ENCODE results near the gene AMPH.

AMPH gene

DNA sequence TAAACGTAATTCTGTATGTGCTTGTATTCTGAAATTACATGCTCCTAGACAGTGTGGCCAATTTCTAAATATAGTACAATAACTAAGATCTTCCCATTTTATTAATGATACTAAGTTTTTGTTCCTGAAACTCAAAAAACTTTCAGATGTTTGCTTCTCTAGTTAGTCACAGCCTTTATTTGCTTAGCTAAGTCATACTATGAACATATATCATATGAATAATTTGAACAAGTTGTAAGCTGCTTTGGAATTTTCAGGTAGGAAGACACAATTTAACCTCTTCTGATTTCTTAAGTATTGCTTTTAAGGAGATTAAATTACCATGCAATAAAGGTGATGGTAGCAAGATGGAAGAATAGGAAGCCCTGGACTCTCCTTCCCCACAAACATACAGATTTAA is 148.7 kb downstream of the AMPH start:
- Mint-ChIP-seq H3K36me3 (ENCODE audit: low read depth) (no peaks in the 10 kb centered on the region), H3K4me1 (ENCODE audit: low read depth) (no peaks in the 10 kb centered on the region), H3K4me3 (no peak overlapping the region), H3K27me3 (ENCODE audit: low read depth) (peaks cover 34% of the 10 kb centered on the region), H3K9me3 (no peaks in the 10 kb centered on the region), H3K27ac (no peak overlapping the region)

- H3K9me3 Mint-ChIP-seq = no peaks in the 10 kb centered on the region
- H3K27me3 Mint-ChIP-seq (ENCODE audit: low read depth) = peaks cover 27% of the 10 kb centered on the region
Measured at GRCh38 chr7:38481401-38481800, 149.8 kb downstream of the AMPH start.

DNA sequence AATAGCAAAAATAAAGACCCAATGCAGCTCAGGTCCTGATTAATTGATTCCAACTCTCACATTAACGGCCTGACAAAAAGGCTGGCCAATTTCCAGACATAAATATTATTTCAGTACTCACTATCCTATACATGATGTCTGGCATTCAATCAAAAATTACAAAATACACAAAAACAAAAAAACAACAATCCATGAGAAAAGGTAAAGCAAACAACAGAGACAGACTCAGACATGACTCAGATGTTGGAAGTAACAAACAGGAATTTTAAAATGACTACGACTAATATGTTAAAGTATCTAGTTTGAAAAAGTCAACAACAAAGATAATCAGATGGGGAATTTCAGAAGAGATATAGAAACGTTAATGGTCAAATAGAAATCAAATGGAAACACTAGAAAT is 152.8 kb downstream of the AMPH start:
- Mint-ChIP-seq H3K4me3 (no peak overlapping the region), H3K27ac (no peak overlapping the region), H3K36me3 (ENCODE audit: low read depth) (no peaks in the 10 kb centered on the region), H3K4me1 (ENCODE audit: low read depth) (no peaks in the 10 kb centered on the region), H3K27me3 (ENCODE audit: low read depth) (peaks cover 17% of the 10 kb centered on the region), H3K9me3 (no peaks in the 10 kb centered on the region)

More at GRCh38 chr7:38481401-38481800, 149.8 kb downstream of the AMPH start:
- no peak overlapping the region for H3K4me3 Mint-ChIP-seq
- no peaks in the 10 kb centered on the region for H3K36me3 Mint-ChIP-seq (ENCODE audit: low read depth)
- no peaks in the 10 kb centered on the region for H3K4me1 Mint-ChIP-seq (ENCODE audit: low read depth)
- no peak overlapping the region for H3K27ac Mint-ChIP-seq

DNA sequence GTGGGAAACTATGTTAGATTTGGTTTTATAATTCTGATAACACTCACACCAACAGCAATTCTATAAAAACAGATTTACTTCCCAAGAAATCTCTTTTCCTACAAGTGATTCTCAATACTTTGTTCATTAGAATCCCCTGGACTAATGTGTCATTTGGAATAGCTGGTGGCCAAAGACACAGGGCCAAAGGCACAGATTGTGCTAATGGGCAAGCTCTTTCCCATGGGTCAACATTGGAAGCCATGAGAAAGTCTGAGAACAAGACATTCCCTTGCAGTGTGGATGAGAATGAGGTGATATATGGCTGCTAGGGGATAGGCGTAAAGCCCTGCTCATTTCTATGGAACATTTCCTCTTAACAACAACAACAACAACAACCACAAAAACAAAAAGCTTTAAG is 153.8 kb downstream of the AMPH start:
- Mint-ChIP-seq H3K36me3 (ENCODE audit: low read depth) (no peaks in the 10 kb centered on the region), H3K27me3 (ENCODE audit: low read depth) (peaks cover 12% of the 10 kb centered on the region), H3K27ac (no peak overlapping the region), H3K4me3 (no peak overlapping the region), H3K9me3 (no peaks in the 10 kb centered on the region), H3K4me1 (ENCODE audit: low read depth) (no peaks in the 10 kb centered on the region)

DNA sequence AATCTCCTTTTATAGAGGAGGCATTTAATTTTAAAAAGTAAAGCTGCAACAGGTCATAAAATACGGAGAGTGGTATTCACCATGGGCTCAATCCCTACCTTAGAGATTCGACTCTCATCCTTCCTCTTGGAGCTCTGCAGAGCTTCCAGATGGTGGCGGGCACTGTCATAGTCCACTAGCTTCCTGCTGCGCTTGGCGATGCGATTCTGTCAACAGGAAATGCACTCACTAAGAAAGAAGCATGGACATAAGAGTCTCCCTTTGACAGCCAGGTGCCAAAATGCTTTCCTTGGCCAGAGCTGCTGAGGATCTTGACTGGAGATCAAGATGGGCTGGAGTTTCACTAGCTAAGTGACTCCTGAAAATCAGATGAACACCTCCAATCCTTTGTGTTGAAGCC is 154.4 kb downstream of the AMPH start:
- Mint-ChIP-seq H3K4me1 (ENCODE audit: low read depth) (no peaks in the 10 kb centered on the region), H3K9me3 (no peaks in the 10 kb centered on the region), H3K27me3 (ENCODE audit: low read depth) (peaks cover 7% of the 10 kb centered on the region), H3K36me3 (ENCODE audit: low read depth) (no peaks in the 10 kb centered on the region), H3K27ac (no peak overlapping the region), H3K4me3 (no peak overlapping the region)

DNA sequence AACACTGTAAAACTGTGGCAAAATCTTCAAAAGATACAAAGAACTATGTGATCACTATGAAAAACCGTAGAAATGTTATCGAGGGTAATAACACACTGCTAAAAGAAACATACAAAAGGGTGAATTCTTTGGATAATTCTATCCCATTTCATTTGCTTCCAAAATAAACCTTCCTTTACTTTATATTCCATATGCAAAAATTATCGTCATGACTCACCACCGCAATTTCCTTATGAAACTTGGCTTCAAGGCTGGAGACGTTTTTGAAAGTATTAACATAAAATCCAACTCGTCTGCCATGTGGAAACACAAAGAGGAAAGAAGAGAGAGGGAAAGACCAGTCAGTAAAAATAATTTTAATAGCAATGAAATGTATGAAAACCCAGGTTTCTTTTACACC is 165.2 kb downstream of the AMPH start:
- Mint-ChIP-seq H3K36me3 (ENCODE audit: low read depth) (peaks cover 3% of the 10 kb centered on the region), H3K27ac (no peak overlapping the region), H3K4me3 (no peak overlapping the region), H3K4me1 (ENCODE audit: low read depth) (peaks cover 15% of the 10 kb centered on the region), H3K9me3 (peaks cover 9% of the 10 kb centered on the region), H3K27me3 (ENCODE audit: low read depth) (peaks cover 6% of the 10 kb centered on the region)

DNA sequence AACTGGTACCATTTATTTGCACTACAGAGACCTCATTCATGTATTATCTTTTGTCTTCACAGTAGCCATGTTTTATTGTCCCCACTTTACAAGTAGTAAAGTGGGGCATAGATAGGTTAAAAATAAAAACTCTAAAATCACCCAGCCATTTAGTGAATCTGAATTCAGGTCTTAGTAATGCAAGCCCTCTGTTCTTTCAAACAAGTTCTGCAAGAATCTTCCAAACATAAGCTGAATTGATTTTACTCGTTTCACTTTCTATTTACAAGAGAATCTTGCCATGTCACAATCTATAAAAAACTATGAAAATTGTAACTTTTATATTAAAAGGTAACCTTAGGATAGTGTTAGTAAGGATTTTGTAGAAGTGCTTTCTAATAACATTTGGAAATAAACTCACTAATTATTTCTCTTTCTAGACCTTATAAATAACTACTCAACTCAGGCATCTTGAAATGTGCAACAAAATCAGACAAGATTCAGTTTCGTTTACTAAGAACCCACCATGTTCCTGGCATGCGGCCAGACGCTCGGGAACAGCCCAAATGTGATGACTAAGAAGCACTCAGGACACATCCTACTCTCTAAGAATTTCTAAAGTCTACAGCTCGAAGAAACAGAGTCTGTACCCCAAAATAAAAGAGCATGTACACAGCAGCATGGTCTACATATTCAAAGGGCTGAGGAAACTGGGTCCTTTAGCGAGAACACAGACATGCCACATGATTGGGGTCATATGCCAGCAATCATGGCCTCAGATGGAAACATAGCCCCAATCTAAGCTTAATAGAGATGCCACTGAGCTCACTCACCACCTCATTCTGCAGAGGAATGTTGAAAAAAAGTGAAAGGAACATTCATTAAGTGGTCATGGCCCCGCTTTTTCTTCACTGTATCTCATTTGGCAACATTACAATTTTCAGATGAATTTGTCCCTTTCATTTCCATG is 167.6 kb downstream of the AMPH start:
- peaks cover 15% of the 10 kb centered on the region for H3K4me1 Mint-ChIP-seq (ENCODE audit: low read depth)
- peak overlapping the region; percentile 56 for H3K4me3 Mint-ChIP-seq
- peaks cover 3% of the 10 kb centered on the region for H3K36me3 Mint-ChIP-seq (ENCODE audit: low read depth)
- peak overlapping the region; percentile 68 for H3K27ac Mint-ChIP-seq
- peaks cover 11% of the 10 kb centered on the region for H3K27me3 Mint-ChIP-seq (ENCODE audit: low read depth)
- H3K9me3 Mint-ChIP-seq = peaks cover 14% of the 10 kb centered on the region

DNA sequence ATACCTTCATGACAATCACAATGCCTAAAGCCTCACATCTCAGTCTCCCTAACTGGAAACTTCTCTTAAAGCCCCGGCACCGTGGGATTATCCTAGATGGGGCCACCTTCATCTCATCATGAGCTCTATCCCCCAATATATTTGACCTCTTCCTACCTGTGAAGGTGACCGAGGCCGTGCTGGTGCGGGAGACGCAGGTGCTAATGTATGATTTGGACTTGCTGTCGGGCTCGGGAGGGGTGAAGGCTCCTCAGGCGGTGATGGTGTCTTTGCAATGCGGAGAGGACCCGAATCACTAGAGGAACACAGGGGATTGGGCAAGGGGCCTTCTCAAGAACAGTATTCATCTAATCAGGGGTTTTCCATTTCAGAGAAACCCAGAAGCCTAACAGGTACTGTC is 168.4 kb downstream of the AMPH start:
- Mint-ChIP-seq H3K36me3 (ENCODE audit: low read depth) (peaks cover 3% of the 10 kb centered on the region), H3K4me3 (no peak overlapping the region), H3K27me3 (ENCODE audit: low read depth) (peaks cover 17% of the 10 kb centered on the region), H3K4me1 (ENCODE audit: low read depth) (peaks cover 15% of the 10 kb centered on the region), H3K9me3 (peaks cover 14% of the 10 kb centered on the region), H3K27ac (peak overlapping the region; percentile 39)

DNA sequence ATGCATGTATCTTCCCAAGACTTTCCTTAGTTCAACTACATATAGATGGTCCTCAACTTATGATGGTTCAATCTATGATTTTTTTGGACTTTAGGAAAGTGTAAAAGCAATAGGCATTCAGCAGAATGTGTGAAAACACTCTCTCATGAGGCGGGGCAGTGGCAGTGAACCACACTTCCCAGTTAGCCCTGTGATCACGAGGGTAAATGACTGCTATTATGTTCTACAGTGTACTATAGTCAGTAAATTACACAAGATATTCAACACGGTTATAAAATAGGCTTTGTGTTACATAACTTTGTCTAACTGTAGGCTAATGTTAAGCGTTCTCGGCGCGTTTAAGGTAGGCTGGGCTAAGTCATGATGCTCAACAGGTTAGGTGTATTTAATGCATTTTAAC is 169.3 kb downstream of the AMPH start:
- Mint-ChIP-seq H3K9me3 (peaks cover 16% of the 10 kb centered on the region), H3K27me3 (ENCODE audit: low read depth) (peaks cover 18% of the 10 kb centered on the region), H3K27ac (no peak overlapping the region), H3K4me3 (no peak overlapping the region), H3K36me3 (ENCODE audit: low read depth) (peaks cover 3% of the 10 kb centered on the region), H3K4me1 (ENCODE audit: low read depth) (peaks cover 15% of the 10 kb centered on the region)

- Mint-ChIP-seq H3K27me3 (ENCODE audit: low read depth) (peaks cover 32% of the 10 kb centered on the region), H3K27ac (no peak overlapping the region)
Measured at GRCh38 chr7:38453826-38454225, 177.3 kb downstream of the AMPH start.

GRCh38 chr7:38453168-38453567 is 178.0 kb downstream of the AMPH start:
- no peak overlapping the region for H3K27ac Mint-ChIP-seq
- H3K36me3 Mint-ChIP-seq (ENCODE audit: low read depth) = no peaks in the 10 kb centered on the region
- no peaks in the 10 kb centered on the region for H3K4me1 Mint-ChIP-seq (ENCODE audit: low read depth)
- H3K4me3 Mint-ChIP-seq = no peak overlapping the region
- H3K27me3 Mint-ChIP-seq (ENCODE audit: low read depth) = peaks cover 26% of the 10 kb centered on the region
- peaks cover 5% of the 10 kb centered on the region for H3K9me3 Mint-ChIP-seq

More at GRCh38 chr7:38453826-38454225, 177.3 kb downstream of the AMPH start:
- Mint-ChIP-seq H3K9me3 (peaks cover 9% of the 10 kb centered on the region), H3K4me1 (ENCODE audit: low read depth) (no peaks in the 10 kb centered on the region), H3K36me3 (ENCODE audit: low read depth) (no peaks in the 10 kb centered on the region), H3K4me3 (no peak overlapping the region)

- no peaks in the 10 kb centered on the region for H3K4me1 Mint-ChIP-seq (ENCODE audit: low read depth)
- no peaks in the 10 kb centered on the region for H3K36me3 Mint-ChIP-seq (ENCODE audit: low read depth)
- H3K4me3 Mint-ChIP-seq = no peak overlapping the region
Measured at GRCh38 chr7:38452681-38453108, 178.5 kb downstream of the AMPH start.

DNA sequence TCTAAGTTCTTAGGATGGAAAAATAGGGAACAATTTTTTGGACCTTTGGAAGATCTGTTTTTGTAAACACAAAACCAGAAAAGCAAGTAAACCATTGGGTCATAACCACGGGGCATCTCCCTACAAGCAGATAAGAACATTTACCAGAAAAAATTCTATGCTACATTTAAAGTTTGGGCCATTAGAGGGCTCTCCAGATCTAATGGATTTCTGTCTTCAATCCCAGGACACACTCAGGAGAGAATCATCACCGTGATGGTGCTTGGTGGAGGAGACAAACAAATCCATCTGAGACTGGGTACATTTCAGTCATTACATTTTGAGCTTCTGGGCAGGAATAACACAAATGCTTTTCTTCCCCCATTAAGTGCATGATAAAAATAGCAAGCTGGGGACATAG is 179.3 kb downstream of the AMPH start:
- H3K27me3 Mint-ChIP-seq (ENCODE audit: low read depth) = peaks cover 19% of the 10 kb centered on the region
- no peak overlapping the region for H3K4me3 Mint-ChIP-seq
- peaks cover 3% of the 10 kb centered on the region for H3K9me3 Mint-ChIP-seq
- no peak overlapping the region for H3K27ac Mint-ChIP-seq
- H3K4me1 Mint-ChIP-seq (ENCODE audit: low read depth) = no peaks in the 10 kb centered on the region
- H3K36me3 Mint-ChIP-seq (ENCODE audit: low read depth) = no peaks in the 10 kb centered on the region

More at GRCh38 chr7:38452681-38453108, 178.5 kb downstream of the AMPH start:
- Mint-ChIP-seq H3K27me3 (ENCODE audit: low read depth) (peaks cover 23% of the 10 kb centered on the region), H3K27ac (no peak overlapping the region), H3K9me3 (peaks cover 5% of the 10 kb centered on the region)

GRCh38 chr7:38448584-38449234 is 182.5 kb downstream of the AMPH start:
- H3K36me3 Mint-ChIP-seq (ENCODE audit: low read depth) = no peaks in the 10 kb centered on the region

DNA sequence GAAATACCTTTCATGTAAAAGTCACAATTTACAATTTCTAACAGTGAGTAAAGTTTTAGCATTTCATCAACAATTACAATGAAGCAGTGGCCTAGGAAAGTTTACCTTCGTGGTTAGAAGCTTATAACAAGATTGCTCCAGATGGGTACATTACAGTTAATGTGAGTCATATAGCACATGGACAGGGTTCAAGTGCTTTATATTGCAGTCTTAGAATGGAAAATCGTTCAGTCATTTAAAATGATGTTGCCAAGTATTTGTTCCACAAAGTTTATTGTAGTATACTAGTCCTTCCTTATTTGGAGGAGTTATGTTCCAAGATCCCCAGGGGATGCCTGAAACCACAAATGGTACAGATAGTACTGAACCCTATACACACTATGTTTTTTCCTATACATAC is 183.1 kb downstream of the AMPH start:
- no peaks in the 10 kb centered on the region for H3K9me3 Mint-ChIP-seq
- H3K4me1 Mint-ChIP-seq (ENCODE audit: low read depth) = no peaks in the 10 kb centered on the region
- no peak overlapping the region for H3K4me3 Mint-ChIP-seq
- H3K36me3 Mint-ChIP-seq (ENCODE audit: low read depth) = no peaks in the 10 kb centered on the region
- no peak overlapping the region for H3K27ac Mint-ChIP-seq
- peaks cover 15% of the 10 kb centered on the region for H3K27me3 Mint-ChIP-seq (ENCODE audit: low read depth)

More at GRCh38 chr7:38448584-38449234, 182.5 kb downstream of the AMPH start:
- Mint-ChIP-seq H3K27ac (no peak overlapping the region), H3K4me3 (no peak overlapping the region), H3K27me3 (ENCODE audit: low read depth) (peaks cover 15% of the 10 kb centered on the region), H3K4me1 (ENCODE audit: low read depth) (no peaks in the 10 kb centered on the region), H3K9me3 (no peaks in the 10 kb centered on the region)

All from T-helper 1 cell treated with Interleukin-12 subunit alpha and Interleukin-12 subunit beta and Interleukin-4 antibody, amounts not matched to agents 30 μg/mL and 1 μg/mL, for 36 hours (primary cell).